NCI-H1436 treated with DMSO at 0.1 percent for 48 hours (cell line): ENCODE measurements around the gene ABHD15.

Experiments used
- DNase-seq: peaks from one replicate; lab custom pipeline; 2025; lab: John Stamatoyannopoulos, UW

The ABHD15 gene

DNA sequence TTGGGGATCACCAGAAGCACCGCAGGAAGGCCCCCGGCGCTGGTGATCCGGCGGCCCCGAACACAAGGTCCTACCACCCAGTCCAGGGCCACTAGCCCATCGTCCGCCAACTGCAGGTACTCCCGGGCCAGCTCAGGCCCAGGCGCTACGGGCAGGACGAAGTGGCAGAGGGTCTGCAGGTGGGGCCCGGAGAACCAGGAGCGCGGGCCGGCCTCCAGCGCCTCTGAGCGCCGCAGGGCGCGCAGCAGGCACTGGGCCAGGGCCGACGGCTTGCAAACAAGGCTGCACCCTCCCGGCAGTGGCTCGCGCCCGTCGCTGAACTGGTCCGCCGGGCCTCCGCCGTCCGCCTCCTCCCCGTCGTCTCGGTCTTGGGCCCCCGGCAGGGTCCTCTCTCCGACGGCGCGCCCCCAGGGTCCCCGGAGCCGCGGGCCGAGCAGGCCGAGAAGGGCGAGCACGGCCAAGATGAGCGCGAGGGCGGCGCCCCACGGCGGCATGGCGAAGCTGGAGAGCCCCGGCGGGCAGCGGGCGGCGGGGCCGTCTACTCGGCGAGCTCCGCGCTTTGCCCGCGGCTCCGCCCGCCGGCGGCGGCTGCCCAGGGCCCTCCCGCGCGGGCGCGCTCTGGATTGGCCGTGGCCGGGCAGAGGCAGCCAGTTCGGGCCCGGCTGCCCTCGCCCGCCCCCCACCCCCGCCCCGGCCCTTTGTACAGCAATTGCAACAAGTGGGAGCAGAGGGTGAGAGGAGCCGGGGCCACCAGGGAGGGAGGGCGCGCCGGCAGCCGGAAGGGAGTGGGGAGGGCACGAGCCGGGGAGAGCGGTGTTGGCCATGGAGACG is at the start of gene ABHD15:
TSS of gene ABHD15 (minus strand) at position 565 of the 831 bp plus-strand sequence. CDS start at position 494, 71 bp downstream.
- no peak for DNase-seq

DNA sequence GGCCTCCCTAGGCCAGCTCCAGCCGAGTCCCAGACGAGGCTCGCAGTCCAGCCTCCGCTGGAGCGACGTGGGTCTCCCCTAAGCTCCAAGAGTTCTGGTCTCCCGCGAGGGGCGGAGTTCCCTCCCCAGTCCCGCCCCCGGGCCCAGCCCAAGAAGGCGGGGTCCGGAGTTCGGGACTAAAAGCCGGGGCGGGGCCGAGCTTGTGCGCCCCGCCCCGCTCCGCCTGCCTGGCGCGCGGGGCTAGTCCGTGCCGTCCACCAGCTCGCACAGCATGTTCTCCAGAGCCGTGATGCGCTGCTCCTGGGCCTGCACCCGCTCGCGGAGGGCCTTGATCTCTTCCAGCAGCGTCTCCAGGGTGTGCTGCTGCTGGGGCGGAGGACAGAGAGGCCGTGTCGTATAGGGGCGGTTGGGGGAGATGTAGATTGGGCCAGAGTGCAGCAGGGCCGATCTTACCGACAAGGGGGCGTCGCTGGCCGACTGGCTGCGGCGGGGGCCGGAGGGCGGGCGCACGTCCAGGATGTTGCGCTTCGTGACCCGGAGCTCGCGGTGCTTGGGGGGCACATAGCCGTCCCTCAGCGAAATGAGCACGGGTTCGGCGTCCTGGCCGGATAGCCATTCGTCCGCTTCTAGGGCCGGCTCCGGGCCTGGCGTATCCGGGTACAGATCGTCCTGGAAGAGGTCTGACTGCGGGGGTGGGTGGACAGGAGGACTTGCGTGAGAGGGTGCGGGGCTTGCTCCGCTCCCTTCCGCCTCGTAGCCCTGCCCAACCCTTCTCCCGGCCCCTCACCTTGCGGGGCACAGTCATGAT is 48.9 kb upstream of the ABHD15 start:
- no peak for DNase-seq

DNA sequence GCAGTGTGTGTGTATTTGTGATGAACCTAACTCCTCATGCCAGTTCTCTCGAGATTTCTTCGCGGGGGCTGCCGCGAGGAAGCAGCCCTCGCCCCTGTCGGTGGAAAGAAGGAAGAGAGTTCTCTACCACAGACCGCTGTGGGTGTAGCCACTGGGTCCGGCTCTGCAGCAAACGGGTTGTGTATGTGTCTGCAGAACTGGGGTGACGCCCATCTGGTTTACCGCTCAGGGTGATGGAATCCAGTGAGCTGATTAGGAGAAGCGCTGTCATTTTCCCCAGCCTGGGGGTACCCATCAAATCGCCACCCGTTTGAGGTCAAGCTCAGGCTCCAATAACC is 48.2 kb upstream of the ABHD15 start:
- DNase-seq: no peak

DNA sequence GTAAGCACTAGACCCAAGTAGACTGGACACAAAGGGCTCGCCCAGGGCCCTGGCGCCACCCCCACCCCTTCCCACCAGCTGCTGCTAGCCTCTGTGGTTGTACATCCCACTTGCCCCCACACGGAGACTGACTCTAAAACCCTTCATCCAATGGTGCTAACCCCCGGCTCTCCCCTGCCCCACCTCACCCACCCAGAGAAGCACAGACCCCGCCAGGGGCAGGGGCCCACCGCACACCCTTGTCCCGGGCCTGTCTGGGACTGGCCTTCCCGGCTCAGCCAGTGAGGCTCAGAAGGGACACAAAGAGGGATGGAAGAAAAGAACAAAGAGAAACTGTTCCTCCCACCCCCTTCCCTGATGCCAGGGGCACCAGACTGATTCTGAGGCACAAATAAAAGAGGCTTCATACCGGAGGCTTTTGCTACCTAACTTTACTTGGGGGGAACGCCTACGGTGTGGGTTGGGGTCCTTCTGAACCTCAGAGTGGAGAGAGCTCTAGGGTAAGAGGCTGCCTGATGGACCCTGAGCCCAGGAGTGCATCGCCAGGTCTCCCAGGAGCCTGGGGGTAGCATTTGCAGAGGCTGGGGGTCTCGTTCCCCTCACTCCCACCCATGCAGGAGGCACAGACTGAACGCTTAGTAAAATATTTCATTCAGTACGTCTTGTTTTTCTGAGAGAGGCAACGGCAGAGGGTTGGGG is 47.7 kb upstream of the ABHD15 start:
- no peak for DNase-seq

- no peak for DNase-seq
Measured at GRCh38 chr17:29613856-29614255, 47.0 kb upstream of the ABHD15 start.

GRCh38 chr17:29613352-29613837 is 46.6 kb upstream of the ABHD15 start:
- no peak for DNase-seq

DNA sequence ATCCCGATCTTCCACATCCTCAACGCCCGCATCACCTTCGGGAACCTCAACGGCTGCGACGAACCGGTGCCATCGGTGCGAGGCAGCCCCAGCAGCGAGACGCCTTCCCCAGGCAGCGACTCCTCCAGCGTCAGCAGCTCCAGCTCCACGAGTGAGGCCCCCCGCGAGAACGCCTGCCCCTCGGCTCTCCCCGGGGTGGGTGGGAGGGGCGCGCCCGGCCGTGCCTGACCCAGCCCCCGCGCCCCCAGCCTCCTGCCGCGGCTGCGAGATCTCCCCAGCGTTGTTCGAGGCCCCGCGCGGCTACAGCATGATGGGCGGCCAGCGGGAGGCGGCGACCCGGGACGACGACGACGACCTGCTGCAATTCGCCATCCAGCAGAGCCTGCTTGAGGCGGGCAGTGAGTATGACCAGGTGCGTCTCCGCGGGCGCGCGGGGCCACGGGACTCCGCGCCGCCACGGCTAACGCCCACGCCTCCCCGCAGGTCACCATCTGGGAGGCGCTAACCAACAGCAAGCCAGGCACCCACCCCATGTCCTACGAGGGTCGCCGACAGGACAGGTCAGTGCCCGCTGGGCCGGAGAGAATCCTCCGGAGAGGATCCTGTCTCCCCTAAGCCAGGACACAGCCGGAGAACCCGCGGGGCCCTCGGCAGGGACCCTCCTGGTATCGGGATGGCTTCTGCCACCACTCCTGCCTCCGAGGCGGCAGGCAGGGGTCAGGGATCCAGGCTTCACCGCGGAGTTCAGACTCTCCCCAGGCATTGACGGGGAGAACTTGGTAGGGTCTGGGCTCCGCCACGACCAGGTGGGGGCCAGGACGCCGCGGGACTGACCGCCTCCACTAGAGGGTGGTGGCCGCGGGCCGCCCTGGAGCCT is 45.8 kb upstream of the ABHD15 start:
- no peak for DNase-seq

GRCh38 chr17:29612094-29612403 is 45.2 kb upstream of the ABHD15 start:
- no peak for DNase-seq

- no peak for DNase-seq
Measured at GRCh38 chr17:29611351-29612093, 44.7 kb upstream of the ABHD15 start.

DNA sequence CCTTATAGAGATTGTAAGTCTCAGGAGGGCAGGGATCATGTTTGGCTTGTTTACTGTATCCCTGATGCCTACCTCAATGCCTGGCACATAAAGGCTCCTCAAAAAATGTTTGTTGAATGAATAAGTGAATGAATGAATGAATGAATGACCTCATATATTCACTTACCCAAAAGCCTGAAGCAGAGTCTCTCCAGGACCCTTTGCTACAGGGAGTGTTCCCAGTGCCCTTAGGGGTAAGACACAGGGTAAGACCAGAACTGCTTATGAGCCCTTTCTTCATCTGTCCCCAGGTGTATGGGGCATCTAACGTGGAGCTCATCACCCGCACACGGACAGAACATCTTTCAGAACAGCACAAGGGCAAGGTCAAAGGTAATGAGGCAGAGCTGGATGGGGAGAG is 43.6 kb upstream of the ABHD15 start:
- DNase-seq: no peak

DNA sequence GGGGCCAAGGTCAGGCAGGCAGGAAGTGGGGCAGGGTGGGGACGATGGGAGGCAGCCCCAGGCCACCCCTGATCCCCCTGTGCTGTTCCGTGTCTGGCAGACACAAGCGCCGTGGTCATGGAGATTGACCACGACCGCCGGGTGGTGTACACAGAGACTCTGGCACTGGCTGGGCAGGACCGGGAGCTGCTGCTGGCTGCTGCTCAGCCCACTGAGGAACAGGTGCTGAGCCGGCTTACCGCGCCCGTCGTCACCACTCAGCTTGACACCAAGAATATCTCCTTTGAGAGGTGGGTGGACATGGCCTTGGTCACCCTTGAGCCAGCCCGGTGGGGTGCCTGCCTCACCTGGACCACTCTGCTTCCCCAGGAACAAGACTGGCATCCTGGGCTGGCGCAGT is 42.1 kb upstream of the ABHD15 start:
- no peak for DNase-seq

GRCh38 chr17:29607557-29608195 is 40.8 kb upstream of the ABHD15 start:
- no peak for DNase-seq

DNA sequence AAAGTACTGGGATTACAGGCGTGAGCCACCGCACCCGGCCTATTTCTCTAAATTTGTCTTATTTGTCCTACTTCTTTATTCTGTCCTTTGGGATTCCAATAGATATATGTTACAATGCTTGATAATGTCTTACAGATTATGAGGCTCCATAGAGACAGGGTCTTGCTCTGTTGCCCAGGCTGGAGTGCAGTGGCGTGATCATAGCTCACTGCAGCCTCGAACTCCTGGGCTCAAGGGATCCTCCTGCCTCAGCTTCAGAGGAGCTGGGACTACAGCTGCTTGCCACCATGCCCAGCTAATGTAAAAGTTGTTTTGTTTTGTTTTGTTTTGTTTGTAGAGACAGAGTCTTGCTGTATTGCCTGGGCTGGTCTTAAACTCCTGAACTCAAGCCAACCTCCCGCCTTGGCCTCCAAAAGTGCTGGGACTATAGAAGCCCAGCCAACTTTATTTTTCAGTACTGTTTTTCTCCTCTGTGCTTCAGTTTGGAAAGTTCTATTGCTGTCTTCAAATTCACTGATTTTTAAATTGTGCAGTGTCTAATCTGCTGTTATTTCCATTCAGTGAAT is 36.4 kb upstream of the ABHD15 start:
- no peak for DNase-seq

- no peak for DNase-seq
Measured at GRCh38 chr17:29597361-29598172, 30.7 kb upstream of the ABHD15 start.

DNA sequence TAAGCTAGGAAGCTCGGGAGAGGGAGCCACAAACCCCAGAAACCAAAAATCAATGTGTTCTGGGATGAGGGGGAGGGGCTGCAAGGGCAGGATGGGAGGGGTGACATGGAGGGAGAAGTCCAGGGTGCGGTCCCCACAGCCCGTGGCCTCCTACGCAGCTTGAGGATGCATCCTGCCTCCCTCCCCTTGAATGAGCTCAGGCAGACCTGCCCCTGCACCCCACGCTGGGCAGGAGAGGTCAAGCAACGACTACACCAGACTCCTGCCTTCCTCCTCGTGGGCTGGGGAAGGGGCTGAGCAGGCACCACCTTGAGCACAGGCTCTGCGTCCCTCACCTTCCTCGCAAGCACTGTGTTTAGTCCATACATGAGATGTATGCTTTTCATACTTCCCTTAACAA is 30.0 kb upstream of the ABHD15 start:
- no peak for DNase-seq

DNA sequence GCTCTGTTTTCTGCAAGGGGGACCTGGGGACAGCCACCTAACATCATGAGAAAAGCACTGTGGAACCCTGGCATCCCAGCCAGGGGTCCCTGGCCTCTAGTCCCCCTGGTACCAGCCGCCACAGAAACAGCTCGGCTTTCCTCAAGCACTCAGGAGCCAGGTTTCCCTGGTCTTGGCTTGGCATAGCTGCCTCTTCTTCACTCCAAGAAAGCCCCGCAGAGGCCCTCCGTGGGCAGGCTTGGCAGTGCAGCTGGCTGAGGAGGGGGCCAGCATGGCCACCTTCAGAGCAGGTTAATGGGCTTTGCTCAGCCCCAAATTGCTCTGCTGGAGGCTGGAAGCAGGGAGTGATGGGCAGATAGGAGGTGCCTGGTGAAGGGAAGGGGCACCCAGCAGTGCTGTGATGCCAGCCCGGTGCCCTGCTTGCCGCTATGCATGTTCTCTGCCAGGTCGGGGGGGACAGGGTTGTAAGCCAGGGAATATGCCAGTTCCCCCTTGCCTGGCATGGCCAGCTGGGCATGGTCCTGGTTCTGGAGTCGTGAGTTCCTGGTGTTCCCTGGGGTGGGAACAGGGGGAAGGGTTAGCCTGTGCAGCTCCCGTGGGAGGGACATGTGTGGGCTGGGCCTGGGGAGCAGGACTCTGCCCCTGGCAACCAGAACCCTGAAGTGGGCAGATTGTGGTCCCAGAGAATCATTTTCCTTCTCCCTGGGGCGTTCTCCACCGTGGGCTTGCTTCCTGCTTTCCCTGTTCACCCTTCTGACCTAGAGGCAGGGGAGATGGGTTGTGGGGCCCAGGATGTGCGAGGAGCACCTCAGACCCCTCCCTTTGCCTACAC is 29.3 kb upstream of the ABHD15 start:
- DNase-seq: no peak

- no peak for DNase-seq
Measured at GRCh38 chr17:29595107-29595942, 28.5 kb upstream of the ABHD15 start.
